ENCODE data around the gene NRXN3. TPM values are rescaled to one million over a fixed set of nuclear protein-coding genes. Genes with fewer than 3 reads are reported as not detected.

NRXN3 gene
- total RNA-seq, 3 donors from 2014 or later = 2.1 to 27.3 (median 2.6) TPM

GRCh38 chr14:79040790-79041189 lies 870.6 kb downstream of the NRXN3 start:
- H3K9me3 ChIP-seq = peaks cover 4% of the 10 kb centered on the region
- intact Hi-C loops (cut with DNase I, micrococcal nuclease) = no loop called here

DNA sequence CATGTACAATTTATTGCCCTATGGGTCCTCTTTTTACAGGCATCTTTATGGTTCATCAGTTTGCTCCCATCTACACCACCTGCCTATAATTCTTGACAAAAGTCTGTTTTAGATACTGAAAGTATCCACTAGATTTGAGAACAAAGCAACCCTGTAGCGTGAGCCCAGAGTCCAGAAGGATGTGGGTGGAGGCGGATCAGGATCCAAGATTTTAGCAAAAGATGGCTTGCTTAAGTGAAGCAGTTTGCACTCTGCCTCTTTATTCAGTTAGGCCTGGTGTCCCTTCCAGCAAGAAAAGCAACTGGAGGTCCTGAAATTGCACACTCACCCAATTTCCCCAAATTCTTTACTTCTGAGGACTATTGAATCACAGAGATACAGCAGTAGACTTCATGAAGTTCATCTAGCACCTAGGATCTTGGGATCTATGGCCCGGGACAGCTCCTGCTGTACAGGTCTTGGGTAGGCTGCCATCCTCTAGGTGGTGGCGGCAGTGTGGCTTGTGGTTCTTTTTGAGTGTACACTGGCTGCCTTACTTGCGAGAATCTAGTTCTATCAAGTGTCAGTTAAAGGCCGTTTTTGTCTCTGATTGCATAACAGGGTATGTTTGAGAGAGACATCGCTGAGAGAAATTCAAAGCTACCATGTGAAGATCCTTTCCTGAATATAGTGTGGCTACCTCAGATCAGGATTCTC lies 873.2 kb downstream of the NRXN3 start:
- Histone ChIP-seq H3K9me3 (peaks cover 4% of the 10 kb centered on the region), H3K4me1 (ENCODE audit: low read depth) (no peaks in the 10 kb centered on the region), H3K36me3 (ENCODE audit: low read depth) (no peaks in the 10 kb centered on the region), H3K4me3 (no peak overlapping the region)
- DNase-seq = no peak
- no peak for ATAC-seq
- TF ChIP-seq CTCF (IDR thresholded peaks at IDR 0.05) = no peak
- intact Hi-C loops (cut with DNase I, micrococcal nuclease) = no loop called here

More at GRCh38 chr14:79040790-79041189, 870.6 kb downstream of the NRXN3 start:
- Histone ChIP-seq H3K36me3 (ENCODE audit: low read depth) (no peaks in the 10 kb centered on the region), H3K4me3 (no peak overlapping the region), H3K4me1 (ENCODE audit: low read depth) (no peaks in the 10 kb centered on the region)
- TF ChIP-seq CTCF (IDR thresholded peaks at IDR 0.05) = no peak
- ATAC-seq (no peak), DNase-seq (no peak)

DNA sequence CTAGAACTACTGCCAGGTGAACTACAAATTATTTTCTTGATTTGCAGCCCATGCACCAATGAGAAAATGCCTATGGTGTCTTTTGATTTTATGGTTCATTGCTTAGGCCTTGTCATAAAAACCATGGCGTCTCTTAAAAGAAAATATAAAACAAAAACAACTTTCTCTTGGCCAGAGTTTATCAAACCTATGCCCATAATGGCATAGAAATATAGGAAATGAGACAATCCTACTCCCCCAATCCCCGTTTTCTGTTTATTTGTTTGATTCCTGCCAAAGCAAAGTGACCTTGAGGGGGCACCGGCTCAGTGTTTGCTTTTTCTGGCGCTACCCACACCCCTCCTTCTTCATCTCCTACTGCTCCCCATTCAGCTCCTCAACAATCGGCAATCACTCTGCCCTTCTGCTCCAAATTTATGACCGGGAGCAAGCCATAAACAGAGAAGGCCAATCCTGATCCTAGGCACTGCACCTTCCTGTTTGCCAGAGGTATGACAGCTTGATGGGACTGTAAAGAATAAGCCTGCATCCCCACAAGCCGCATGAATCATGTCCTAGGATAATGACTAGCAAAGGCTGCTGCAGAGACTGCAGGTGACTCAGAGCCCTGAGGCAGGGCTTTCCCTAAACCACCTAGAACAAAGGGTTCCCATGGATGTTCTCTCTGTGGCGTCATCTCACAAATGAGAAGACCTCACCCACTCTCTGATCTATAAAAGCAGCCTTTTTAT lies 874.9 kb downstream of the NRXN3 start:
- intact Hi-C loops (cut with DNase I, micrococcal nuclease) = no loop called here
- Histone ChIP-seq H3K4me1 (ENCODE audit: low read depth) (no peaks in the 10 kb centered on the region), H3K9me3 (peaks cover 4% of the 10 kb centered on the region), H3K36me3 (ENCODE audit: low read depth) (no peaks in the 10 kb centered on the region), H3K4me3 (no peak overlapping the region)
- TF ChIP-seq CTCF (IDR thresholded peaks at IDR 0.05) = no peak
- ATAC-seq = peak; percentile 97
- DNase-seq = peak in 2 of 3 donors; percentile 19 to 36

DNA sequence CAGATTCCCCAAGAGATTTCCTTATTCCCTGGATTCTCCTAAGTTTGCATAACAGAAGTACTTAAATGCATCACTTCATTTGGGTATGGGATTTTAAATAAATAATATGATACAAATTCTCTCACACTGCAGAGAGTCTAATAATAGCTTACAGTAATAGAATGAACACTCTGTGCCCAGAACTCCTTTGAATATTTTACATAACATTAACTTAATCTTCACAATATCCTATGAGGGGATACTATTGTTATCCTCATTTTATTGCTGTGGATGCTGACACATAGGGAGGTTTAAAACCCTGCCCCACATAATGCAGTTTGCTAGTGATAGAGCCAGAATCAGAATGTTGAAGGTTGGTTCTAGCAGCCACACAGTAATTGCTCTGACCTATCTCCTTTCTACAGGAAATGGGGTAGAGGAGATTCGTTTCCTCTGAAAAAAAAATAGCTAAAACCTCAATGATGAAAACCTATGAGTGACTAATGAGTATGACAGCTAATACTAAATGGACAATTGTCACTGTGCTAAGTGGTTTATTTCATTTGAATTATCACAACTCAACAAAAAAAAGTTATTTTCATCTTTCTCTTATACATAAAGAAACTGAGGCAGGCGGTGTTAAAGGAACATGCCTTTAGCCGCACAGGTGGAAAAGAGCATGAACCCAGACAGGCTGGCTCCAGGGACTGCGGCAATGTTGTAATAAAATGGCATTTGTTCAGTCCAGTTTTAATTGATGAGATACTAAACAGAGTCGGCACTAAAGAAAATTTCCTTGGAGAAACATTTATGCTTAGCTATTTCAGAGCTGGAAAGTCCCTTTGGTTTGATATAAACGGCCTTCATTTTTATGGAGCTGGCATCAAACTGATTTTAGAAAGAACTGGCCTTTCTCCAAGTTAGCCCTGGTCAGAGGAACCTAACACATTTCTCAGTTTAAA lies 880.9 kb downstream of the NRXN3 start:
- Histone ChIP-seq H3K4me1 (ENCODE audit: low read depth) (no peaks in the 10 kb centered on the region), H3K4me3 (no peak overlapping the region), H3K9me3 (no peaks in the 10 kb centered on the region), H3K36me3 (ENCODE audit: low read depth) (no peaks in the 10 kb centered on the region)
- no peak for DNase-seq
- no peak for ATAC-seq
- TF ChIP-seq CTCF (IDR thresholded peaks at IDR 0.05) = no peak
- intact Hi-C loops (cut with DNase I, micrococcal nuclease) = no loop called here

GRCh38 chr14:79051742-79052141 lies 881.6 kb downstream of the NRXN3 start:
- Histone ChIP-seq H3K4me1 (ENCODE audit: low read depth) (no peaks in the 10 kb centered on the region), H3K9me3 (no peaks in the 10 kb centered on the region), H3K4me3 (no peak overlapping the region), H3K36me3 (ENCODE audit: low read depth) (no peaks in the 10 kb centered on the region)
- no peak for ATAC-seq
- TF ChIP-seq CTCF (IDR thresholded peaks at IDR 0.05) = no peak
- intact Hi-C loops (cut with DNase I, micrococcal nuclease) = no loop called here
- no peak for DNase-seq
